Skin epidermis (tissue), 12 donors: ENCODE results near the gene FNDC3B.
"Not testable (repeated sequence)": the region's sequence is repeated elsewhere in the genome, so short reads cannot be mapped to it uniquely, and the experiment has no call there.

Experiments
- H3K27ac ChIP-seq, 21 experiments: fragments of 200-600 bp; sonication (generic) in 11 of 21; one replicate each; pipeline ENCODE4 v1.5.0; 2020; ENCODE audit warnings: mild to moderate bottlenecking in 3 of 21, inconsistent platforms in 2 of 21, moderate library complexity in 2 of 21
- H3K4me3 ChIP-seq, 7 experiments: fragments of 200-600 bp; sonication (generic) in 2 of 7; one replicate each; pipeline ENCODE4 v1.5.0; 2020; ENCODE audit warnings: inconsistent platforms in 2 of 7, mild to moderate bottlenecking in 2 of 7, moderate library complexity in 1 of 7

Gene FNDC3B

DNA sequence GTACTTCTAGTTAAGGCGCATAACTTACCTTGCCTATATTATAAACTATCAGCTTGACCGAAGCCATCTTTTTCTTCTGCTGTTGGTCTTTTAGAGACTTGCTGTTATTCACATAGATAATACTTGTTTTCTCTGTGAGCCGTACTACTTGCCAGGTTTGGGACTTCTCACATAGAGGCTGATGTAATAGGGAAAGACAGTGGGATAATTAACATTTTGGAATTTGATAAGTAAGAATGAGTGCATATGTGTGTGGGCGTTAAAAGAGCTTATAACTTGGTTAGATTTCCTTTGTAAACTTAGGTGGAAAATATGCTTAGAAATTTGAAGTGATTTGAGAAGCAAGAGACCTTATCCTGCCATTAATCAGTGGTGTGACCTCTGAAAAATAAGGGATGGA, 47.8 kb downstream of the FNDC3B start:
- Histone ChIP-seq H3K27ac (peak overlapping the region in 2 of 21 experiments; percentile 3 to 23), H3K4me3 (no peak overlapping the region)

DNA sequence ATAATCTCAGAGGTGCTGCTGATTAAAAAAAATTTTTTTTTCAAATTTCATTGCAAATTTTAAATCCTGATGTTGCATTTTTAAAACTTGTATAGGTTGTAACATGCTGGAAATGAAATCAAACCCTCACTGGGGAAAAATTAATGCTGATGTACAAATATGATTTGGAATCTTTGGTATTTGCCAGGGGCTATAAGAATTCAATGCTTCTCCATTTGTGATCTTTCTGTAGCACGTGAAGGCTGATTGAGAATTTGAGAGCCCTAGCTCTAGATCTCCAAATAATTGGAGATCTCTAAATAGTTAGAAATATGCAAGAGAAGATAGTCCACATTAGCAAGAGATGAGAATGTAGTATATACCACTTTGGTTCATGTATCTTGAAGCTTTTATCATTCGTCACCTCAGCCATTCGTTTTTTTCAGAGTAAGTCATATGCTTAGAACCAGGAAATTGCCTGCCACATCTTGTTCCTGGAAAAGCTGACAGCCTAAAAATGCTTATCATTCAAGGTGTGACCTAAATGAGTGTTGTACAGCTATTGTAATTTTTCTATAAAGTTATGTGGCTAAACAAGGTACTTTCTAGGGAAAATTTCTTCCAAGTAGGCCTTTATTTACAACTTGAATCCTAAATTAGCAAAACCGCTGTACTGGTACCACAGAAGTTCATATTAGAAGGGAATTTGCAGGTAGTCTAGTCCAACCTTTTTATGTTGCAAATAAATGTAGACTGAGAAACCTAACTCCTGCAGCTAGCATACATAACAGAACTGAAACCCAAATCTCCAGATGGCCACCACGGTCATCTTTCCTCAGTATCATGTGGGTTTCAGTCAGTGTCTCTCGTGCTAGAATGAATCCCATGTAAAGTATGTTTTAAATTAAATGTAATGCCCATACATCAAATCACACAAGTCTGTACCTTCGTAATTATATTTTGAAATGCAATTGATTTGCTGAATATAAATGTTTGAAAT, 48.5 kb downstream of the FNDC3B start:
- Histone ChIP-seq H3K4me3 (no peak overlapping the region), H3K27ac (peak overlapping the region in 4 of 21 experiments; percentile 3 to 48 (median 18))

DNA sequence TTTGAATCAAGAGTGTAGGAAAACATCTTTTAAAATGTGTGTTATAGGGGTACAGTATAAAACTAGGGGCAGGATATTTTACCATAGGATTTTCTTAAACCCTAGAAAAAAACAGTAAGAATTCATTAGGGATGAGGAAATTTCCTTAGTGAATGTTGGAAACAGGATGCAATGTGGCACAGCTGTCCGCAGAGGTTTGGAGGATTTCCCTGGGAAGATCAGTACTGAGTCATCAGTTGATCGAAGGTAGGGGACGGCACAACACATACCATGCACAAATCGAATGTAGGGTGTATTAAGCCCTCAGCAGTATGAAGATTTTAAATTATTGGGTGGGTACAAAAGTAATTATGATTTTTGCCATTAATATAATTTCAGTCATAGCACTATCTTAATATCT, 49.9 kb downstream of the FNDC3B start:
- Histone ChIP-seq H3K4me3 (no peak overlapping the region), H3K27ac (peak overlapping the region in 1 of 21 experiments; percentile 16)

DNA sequence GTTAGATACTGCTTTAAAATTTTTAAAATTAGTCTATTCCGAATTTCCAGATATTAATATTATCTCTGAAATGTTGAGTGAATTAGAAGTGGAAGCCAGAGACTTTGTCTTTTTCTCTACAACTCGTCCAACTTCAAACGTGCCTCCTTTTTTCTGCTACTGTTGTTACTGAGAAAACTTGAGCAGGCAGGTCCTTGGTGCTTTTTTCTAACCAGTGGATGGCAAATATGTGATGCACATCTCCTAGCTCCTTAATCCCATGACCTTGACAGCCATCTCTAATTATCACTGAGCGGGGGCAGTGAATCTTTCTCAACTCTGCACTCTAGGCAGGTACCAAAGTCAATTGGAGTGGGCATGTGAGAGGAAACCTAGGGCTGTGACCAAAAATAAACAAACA, 50.7 kb downstream of the FNDC3B start:
- H3K27ac ChIP-seq: no peak overlapping the region

DNA sequence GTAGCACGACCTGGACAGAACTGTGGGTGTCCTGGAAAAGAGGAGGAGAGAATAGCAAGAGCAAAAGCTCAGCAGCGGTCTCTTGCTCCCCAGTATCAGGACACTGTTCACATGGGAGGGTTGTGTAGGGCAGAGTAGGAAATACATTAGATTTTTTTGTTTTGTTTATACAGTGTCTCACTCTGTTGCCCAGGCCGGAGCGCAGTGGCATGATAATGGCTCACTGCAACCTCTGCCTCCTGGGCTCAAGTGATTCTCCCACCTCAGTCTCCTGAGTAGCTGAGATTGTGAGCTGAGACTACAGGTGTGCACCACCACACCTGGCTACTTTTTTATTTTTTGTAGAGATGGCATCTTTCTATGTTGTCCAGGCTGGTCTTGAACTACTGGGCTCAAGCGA, 53.3 kb downstream of the FNDC3B start:
- no peak overlapping the region for H3K4me3 ChIP-seq
- peak overlapping the region in 1 of 21 experiments; percentile 14 for H3K27ac ChIP-seq

More for the DNA sequence above, 50.7 kb downstream of the FNDC3B start:
- no peak overlapping the region for H3K4me3 ChIP-seq

DNA sequence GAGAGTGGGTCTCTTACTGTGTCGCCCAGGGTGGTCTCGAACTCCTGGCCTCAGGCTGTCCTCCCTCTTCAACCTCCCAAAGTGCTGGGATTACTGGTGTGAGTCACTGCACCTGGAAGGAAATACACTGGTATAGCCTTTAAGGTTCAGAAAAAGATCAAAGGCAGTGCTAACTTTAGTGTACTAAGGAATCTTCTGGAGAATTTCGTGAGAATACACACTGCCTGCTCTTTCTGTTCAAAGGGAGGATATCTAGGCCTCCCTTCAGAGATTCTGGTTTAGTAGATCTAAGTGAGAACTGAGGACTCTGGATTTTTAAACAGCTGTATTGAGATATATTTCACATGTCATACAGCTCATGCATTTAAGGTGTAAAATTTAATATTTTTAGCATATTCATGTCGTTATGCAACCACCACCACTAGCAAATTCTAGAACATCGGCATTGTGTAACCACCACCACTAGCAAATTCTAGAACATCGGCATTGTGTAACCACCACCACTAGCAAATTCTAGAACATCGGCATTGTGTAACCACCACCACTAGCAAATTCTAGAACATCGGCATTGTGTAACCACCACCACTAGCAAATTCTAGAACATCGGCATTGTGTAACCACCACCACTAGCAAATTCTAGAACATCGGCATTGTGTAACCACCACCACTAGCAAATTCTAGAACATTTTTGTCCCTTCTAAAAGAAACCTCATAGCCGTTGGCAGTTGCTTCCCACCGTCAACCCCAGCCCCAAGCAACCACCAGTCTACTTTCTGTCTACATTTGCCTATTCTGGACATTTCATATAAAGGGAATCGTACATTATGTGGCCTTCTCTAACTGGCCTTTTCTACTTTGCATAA, 54.4 kb downstream of the FNDC3B start:
- H3K4me3 ChIP-seq, H3K27ac ChIP-seq: not testable (repeated sequence)

DNA sequence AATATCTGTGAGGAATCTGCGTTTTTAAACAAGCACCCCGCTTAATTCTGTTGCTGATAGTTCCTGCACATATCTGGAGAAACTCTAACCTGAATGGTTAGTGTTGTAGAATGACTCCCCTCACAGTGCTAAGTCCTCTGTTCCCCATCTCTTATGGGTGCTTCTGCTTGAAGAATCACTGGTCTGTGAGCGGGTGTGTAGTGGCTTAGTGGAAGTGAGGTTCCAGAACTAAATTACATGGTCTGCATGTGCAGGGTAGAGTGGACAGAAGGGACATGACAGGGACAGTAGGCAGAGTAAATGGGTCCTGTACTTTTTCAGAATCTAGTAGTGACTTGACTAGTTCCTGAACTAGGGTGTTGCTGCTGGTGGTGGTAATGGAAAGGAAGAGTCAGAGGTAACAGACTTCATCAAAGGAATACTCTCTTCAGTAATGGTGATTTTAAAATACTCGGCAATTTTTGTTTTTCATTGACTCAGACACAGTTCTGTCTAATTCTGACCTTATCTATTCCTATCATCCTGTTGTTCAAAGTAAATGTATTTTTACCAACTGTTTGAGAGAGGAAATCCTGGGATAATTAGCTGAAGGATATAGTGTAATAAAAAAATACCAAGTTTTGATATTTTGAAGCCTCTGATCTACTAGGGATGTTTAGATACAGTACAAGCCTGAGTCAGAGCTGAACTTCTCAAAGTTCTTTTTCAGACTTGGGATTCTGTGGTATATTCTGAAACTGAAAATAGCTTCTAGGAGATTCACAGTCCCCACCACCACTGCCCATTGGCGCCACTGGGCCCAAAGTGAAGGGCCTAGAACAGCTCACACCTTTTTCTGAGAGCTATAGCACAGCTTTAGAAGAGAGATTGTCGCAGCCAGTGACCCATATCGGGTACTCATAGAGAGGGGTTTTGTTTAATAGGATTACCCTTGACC, 55.5 kb downstream of the FNDC3B start:
- no peak overlapping the region for H3K4me3 ChIP-seq
- H3K27ac ChIP-seq: peak overlapping the region in 1 of 21 experiments; percentile 19

DNA sequence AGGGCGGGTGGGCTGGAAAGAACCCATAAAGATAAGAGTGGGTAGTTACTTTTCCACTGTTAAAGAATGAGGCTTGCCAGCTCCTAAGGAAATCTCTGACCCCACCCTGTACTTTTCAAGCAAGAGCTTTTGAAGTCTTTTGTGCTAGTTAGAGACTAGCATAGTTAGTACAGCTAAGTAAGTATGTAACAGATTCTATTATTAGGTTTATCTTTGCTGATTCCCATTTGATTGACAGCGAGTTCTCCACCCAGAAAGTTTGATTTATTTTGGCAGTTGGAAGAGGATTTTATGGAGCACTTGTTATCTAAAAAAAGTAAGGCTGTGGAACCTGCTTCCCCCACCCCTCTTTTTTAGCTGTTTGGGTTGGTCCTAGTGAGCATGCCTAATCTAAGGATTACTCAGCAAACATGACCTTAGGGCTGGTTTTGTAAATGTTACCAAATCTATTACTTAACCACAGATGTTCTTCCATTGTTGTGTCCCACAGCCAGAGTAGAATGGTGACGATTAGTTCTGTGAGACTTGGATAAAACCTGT, 57.6 kb downstream of the FNDC3B start:
- Histone ChIP-seq H3K4me3 (no peak overlapping the region), H3K27ac (peak overlapping the region in 2 of 21 experiments; percentile 6 to 34)

DNA sequence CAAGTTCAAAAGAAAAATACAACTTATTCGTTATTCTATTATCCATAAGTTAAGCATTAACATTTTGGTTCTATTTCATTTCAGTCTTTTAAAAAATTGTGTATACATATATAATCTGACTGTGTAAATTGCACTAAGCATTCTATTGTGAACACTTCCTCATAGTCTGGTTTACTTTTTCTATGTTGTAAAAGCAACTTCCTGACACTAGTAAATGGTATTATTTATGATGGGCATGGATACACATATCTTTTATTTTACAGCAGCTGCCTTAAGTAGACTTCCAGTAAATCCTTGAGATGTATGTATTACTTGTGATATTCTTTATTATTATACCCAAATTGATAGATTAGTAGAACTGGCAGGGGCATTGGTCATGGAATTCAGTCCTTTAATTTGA, 58.2 kb downstream of the FNDC3B start:
- no peak overlapping the region for H3K27ac ChIP-seq
- no peak overlapping the region for H3K4me3 ChIP-seq

DNA sequence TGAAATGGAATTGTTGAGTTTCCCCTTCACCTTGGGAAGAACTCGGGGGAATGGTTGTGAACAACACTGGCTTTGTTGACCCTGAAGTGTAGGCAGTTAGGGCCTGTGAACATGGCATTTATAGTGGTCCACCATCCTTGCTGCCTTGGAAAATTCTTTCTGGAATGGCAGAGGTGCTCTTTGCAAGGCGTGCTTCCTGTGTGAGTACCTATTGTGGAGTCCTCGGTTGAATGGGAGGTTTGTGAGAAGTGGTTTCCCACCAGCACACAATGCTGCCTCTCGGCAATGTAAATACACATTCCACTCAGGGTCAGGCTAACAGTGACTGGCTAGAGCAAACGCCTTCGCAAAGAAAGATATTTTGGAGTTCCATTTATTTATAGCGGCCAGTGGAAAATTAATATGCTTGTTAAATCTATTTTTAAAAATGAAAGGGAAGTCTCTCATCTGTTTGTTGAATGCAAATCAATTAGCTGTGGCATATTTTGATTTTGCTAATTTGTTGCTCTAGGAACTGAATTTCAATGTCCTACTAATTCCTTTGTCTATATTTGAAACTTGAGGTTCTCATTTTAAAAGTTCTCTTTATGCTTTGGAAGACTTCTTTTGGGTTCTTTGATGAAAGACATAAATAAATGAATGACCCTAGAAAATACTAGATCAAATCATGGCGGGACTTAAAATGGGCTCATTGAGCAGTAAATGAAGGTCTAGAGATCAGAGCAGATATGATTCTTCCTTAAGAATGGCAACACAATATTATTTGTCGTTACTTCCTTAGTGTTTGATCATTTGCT, 59.5 kb downstream of the FNDC3B start:
- H3K27ac ChIP-seq: no peak overlapping the region

DNA sequence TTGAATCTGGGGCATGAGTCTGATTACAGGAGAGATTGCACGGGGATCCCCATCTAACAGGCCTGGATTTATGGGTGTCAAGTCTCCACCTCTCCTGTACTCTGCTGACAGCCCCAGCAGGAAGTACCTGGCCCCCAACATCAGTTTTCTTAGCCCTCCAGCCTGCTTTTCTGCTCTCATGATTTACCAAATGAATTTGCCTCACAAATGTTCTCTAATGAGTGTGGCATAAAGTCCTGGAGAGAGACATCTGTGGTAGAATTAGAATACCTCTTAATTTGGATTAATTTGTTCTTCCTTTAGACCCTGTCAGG, 60.1 kb downstream of the FNDC3B start:
- H3K4me3 ChIP-seq: no peak overlapping the region
- no peak overlapping the region for H3K27ac ChIP-seq

More for the DNA sequence above, 59.5 kb downstream of the FNDC3B start:
- no peak overlapping the region for H3K4me3 ChIP-seq

DNA sequence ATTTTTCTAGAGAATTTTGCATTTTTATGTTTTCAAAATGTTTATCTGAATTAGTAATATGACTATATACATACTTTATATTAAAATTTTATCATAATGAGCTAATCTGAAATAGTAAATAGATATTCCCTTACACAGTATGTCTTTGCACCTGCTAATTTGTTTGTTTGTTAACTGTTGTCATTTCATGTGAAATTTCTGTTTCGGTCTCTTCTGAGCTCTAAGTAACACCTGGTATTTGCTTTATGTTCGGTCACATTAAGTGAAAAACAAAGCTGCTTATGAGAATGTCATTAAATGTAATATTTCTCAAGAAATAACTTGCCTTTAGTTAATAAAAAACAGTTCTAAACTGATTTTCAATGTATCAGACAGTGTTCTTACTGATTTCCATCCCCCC, 61.1 kb downstream of the FNDC3B start:
- no peak overlapping the region for H3K4me3 ChIP-seq
- H3K27ac ChIP-seq: no peak overlapping the region

DNA sequence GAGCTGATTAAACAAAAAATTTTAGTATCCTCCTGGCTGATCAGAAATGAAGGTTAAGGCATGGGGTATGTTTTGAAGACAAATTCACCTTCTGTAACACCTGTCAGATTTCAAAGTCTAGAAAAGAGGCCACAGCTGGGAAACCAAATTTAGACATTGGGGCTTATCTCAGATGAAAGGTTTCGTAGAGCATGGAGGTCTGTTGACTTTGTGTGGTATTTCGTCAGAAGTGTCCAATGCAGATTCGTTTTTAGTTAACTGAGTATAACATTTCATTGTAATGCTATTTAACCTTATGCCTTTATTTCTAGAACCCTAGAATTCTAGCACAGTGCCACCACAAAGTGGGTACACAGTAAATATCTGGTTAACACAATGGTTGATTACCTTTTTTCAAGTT, 61.7 kb downstream of the FNDC3B start:
- H3K27ac ChIP-seq: no peak overlapping the region
- H3K4me3 ChIP-seq: no peak overlapping the region

DNA sequence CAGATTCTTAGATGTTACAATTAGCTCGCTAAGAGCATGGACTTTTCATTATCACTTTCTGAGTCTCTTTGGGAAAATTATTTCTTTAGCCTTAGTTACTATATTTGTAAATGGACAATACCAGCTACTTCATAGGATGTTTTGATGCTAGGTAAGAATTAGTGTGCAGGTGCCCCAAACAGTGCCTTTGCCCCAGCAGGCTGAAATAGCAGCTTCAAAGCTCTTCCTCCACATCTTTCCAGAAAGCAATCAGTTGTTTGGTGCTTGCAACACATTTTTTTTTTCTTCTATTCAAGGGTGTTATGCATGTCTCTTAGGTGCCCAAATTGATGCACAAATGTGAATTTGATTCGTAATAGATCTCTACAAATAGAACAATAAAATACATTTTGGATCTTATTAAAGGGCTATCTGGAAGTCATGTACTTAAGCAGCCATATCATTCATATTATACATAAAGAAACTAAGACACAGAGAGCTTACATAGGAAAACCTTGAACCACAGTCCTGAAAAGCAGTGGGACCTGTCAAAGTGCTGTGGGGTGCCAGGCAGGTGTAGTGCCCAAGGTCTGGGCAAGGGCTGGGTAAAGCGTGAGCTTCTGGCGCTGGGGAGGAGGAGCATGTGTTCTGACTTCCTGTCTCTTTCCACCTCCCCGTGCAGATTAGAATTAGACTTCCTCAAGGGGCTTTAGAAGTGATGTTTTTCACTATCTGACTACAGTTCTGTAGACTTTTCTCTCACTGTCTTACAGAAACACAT, 62.9 kb downstream of the FNDC3B start:
- Histone ChIP-seq H3K27ac (peak overlapping the region in 8 of 21 experiments; percentile 10 to 69 (median 41)), H3K4me3 (no peak overlapping the region)

DNA sequence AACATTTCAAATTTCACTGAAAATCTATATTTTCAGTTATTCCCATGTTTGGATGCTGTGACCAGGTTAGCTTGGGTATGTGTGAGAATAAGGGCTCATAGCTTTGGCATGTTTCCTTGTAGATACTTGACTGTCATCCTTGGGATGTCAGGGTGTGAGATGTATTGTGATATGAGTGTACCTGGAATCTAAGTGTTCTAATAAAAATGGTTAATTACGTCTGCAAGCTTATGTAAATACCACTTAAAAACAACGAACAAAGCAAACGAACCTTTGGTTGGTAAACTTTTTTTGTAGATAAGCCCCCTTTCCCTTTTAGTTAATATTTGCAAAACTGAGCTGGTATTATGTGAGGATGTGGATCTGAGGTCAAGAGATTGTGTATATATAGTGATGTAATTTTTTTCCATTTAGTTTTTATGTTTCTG, 63.5 kb downstream of the FNDC3B start:
- Histone ChIP-seq H3K27ac (peak overlapping the region in 10 of 21 experiments; percentile 10 to 69 (median 40)), H3K4me3 (no peak overlapping the region)

DNA sequence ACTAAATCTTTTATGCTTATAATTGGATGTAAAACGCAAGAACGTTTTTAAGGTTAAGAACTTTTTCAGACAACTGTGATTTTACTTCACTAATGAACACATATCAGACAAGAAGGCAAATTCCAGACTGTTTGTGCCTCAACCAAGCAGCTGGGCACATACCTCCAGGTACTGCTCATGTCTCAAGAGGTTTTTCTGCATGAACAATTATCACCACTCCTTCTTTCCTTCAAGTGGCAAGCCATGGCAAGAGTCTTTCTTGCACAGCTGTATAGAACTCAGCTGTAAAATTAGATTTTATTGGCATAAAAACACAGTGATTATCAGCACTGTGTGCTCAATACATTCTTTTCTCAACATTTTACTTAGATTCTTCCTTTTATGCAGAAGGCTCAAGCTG, 64.3 kb downstream of the FNDC3B start:
- peak overlapping the region in 9 of 21 experiments; percentile 26 to 69 (median 42) for H3K27ac ChIP-seq
- H3K4me3 ChIP-seq: no peak overlapping the region

DNA sequence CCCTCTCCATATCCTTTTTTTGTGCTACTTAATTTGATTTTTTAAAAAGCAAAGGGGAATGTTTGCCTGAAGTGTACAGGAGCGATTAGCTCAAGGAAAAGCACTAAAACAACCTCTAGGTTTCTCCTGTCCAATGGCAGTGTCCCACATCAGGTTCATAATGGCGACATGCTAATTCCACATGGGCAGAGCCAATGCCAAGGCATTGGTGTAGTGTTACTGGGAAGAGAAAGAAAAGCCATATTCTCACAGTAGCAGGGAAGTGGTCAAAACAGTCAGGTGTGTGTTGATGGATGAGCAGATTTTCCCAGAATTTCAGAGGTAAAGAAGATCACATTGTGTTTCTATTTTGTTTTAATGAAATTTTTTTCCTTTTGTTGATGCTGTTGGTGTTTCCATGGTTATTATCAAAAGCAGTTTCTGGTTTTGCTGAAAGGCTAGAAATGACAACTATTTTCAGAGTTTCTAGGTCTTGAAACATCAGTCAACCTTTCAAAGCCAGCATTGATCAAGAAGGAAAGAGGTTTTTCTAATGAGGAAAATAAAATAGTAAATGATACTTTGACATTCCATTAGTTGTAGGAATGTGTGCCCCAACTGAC, 65.2 kb downstream of the FNDC3B start:
- H3K27ac ChIP-seq: peak overlapping the region in 4 of 21 experiments; percentile 4 to 43 (median 27)
- no peak overlapping the region for H3K4me3 ChIP-seq
